Activated CD4-positive, alpha-beta T cell treated with anti-CD3 and anti-CD28 coated beads for 1 hour (primary cell): ENCODE data around the gene TPK1.
"Not testable (repeated sequence)": the region's sequence is repeated elsewhere in the genome, so short reads cannot be mapped to it uniquely, and the experiment has no call there.

Experiments used
- DNase-seq: peaks from one replicate; pipeline ENCODE4 v3.0.0-alpha.2; 2020

Gene TPK1

GRCh38 chr7:144775749-144776148 is 60.1 kb downstream of the TPK1 start:
- DNase-seq: no peak

DNA sequence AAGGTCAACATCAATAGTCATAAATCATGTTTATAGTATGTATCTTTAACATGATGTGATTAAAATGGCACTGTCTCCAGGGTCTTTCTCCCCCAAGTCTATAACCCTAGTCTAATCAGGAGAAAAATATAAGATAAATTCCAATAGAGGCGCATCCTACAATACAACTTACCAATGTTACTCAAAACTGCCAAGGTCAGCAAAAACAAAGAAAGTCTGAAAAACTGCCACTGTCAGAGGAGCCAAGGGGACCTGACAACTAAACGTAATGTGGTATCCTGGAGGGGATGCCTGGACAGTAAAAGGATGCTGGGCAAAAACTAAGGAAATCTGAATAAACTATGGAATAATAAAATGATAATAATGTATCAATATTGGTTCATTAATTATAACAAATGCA is 63.9 kb downstream of the TPK1 start:
- DNase-seq: no peak

GRCh38 chr7:144771174-144771573 is 64.7 kb downstream of the TPK1 start:
- DNase-seq: no peak

- DNase-seq: no peak
Measured at GRCh38 chr7:144769352-144769751, 66.5 kb downstream of the TPK1 start.

- DNase-seq: no peak
Measured at GRCh38 chr7:144768633-144769032, 67.2 kb downstream of the TPK1 start.

- no peak for DNase-seq
Measured at GRCh38 chr7:144763291-144763690, 72.6 kb downstream of the TPK1 start.

DNA sequence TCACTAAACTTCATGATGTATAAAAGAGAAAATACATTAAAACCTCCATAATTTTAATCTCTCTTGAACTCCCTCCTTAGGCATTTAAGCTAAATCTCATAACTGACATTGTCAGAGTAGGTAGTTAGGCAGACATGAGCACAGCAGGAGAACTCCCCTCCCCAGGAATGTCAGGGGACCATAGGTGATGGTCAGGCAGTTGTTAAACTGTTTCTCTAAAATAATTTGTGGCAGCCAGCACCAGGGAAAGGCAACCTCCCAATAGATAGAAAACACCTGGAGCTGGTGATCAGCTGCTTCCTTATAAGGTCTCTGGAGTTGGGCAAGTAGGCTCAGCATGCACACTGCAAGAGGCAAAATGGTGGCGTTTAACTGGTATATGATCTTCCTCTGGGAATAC is 73.0 kb downstream of the TPK1 start:
- DNase-seq: no peak

DNA sequence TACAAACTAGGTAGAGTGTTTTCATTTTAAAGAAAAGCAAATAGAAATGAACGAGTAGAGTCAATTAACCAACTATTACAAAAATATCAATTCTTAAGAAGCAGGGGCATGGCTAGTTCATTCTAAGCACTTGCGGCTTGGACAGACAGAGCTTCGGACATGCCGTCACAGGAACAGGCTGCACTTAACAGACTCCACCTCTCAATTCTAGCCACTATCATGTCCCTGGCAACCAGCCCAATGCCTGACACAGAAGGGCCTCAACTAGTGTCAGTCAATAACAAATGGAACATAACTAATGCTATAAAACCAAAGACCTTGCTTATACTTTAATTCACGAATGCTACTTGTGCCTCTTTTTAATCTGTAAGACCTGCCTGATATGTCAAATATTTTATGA is 74.4 kb downstream of the TPK1 start:
- no peak for DNase-seq

- no peak for DNase-seq
Measured at GRCh38 chr7:144759653-144760052, 76.2 kb downstream of the TPK1 start.

- no peak for DNase-seq
Measured at GRCh38 chr7:144747936-144748335, 87.9 kb downstream of the TPK1 start.

GRCh38 chr7:144738708-144739314 is 97.0 kb downstream of the TPK1 start:
- DNase-seq: no peak

- no peak for DNase-seq
Measured at GRCh38 chr7:144738146-144738545, 97.7 kb downstream of the TPK1 start.

- no peak for DNase-seq
Measured at GRCh38 chr7:144736880-144737493, 98.9 kb downstream of the TPK1 start.

DNA sequence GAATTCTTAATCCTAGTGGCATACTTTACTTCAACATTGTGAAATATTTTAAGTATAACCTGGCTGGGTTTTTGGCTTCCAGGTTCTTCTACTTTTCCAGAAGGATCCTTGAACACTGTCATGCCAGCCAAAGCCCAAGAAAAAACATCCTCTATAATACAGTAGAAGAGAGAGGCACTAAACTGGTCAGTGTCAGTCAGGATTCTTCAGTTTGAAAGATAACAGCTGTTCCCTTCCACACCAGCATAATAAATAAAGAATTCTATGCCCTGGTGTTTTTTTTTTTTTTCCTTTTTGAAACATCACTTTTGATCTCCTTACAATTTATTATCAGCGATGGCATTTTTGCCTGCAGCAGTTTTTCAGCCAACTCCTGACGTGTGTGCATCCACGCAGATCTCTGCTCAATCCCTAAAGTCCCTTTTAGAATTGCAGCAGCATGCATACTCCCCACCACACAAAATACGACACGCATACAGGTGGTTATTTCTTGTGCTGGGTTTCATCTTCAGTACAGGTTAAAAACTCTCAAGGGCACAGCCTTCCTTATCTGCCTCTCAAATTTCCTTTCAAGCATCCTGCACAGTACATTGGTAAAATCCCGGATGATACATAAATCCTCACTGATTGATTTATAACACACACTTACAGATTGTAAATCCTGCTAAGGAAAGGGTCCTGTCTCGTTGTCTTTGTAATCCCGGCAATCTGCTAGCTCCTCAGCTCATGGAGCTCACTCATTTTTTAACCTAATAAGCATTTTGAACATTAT is 100.2 kb downstream of the TPK1 start:
- no peak for DNase-seq

GRCh38 chr7:144731661-144732351 is 104.0 kb downstream of the TPK1 start:
- DNase-seq: no peak

DNA sequence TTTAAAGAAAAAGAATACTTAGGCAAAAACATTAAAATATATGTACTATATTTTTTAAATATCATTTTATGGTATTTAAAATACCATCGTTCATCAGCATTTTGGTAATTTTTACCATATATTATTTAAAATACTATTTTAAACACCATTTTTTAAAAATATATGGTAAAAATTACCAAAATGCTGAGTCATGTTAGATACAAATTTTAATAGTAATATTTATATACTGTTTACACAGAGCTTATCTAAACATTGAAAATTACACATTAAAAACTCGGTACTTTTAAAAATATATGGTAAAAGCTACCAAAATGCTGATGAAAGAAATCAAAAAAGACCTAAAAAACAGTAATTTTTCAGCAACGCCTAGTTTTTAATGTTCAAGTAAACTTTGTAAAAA is 105.6 kb downstream of the TPK1 start:
- no peak for DNase-seq

DNA sequence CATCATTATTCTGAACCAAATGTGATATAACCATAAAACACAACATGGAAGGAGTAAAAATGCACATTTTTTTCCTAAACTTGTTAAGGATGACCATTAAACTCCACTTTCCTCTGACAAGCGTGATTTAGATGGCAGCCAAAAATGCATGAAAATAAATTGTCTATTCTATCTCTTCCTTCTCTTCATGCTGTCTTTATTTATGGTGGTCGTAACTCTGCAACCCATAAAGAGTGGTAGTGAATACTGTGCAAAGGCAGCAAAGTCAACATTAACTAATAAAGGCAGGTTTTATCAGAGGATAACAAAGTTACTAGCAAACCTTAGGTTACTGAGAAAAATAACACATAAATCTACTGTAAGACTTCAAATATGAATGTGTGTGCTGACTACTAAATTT is 106.6 kb downstream of the TPK1 start:
- no peak for DNase-seq

GRCh38 chr7:144728551-144728950 is 107.3 kb downstream of the TPK1 start:
- DNase-seq: no peak

- not testable (repeated sequence) for DNase-seq
Measured at GRCh38 chr7:144726840-144727239, 109.0 kb downstream of the TPK1 start.

DNA sequence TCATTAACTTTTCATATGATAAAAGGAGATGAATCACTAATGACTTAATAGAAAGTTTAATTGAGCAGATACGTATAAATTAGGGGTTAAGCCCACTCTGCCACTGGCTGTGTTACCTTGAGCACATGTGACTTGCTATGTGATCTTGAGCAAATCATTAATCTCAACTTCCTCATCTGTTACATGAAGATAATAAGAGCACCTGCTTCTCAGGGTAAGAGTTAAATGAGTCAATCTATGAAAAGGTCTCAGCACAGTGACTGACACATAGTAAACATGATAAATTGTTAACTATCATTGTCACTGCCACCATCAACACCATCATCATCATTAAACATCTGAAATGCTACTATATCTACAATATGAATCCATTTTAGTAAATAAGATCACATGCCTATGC is 110.8 kb downstream of the TPK1 start:
- no peak for DNase-seq

DNA sequence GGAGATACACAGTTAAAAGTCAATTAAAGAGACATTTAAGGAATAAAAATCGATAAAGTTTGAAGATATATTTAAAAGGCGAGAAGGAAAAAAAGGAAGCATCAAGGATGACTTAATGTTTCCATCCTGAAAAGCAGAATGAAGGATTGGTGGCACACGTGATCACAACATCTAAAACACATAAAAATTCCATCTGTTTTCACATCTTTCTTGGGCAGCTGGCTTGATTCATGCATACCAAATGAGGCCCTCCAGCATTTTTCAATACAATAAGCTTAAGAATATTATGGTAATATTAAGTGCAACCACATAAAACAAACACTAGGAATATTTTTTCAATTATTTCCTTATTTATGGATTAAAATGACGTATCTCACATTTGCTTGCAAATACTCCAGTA is 112.6 kb downstream of the TPK1 start:
- no peak for DNase-seq

GRCh38 chr7:144720710-144721109 is 115.1 kb downstream of the TPK1 start:
- DNase-seq: no peak

GRCh38 chr7:144720149-144720548 is 115.7 kb downstream of the TPK1 start:
- no peak for DNase-seq

GRCh38 chr7:144717720-144718119 is 118.1 kb downstream of the TPK1 start:
- no peak for DNase-seq
